ENCODE measurements around the gene SLC25A39. TPM values are rescaled to one million over a fixed set of nuclear protein-coding genes. Genes with fewer than 3 reads are reported as not detected.

SLC25A39 gene
- total and polyA plus RNA-seq, 2 of the 13 experiments (the other 11 are each of a cell fraction or from before 2014, with no cell fraction given) = 144 to 151 TPM

- peak; percentile 72; the same call in 1 of the 2 replicates for TF ChIP-seq ETS1 (CRISPR knock-in tag; IDR thresholded peaks at IDR 0.05)
- TF ChIP-seq TFDP1 (CRISPR knock-in tag; IDR thresholded peaks at IDR 0.05; ENCODE audit: borderline replicate concordance) = no peak
- TF ChIP-seq SIX1 (CRISPR knock-in tag; IDR thresholded peaks at IDR 0.05; ENCODE audit: borderline replicate concordance) = no peak
- TF ChIP-seq RXRB (CRISPR knock-in tag; IDR thresholded peaks at IDR 0.05; ENCODE audit: borderline replicate concordance) = peak; percentile 60; the same call in 1 of the 2 replicates
- TF ChIP-seq ZBTB39 (CRISPR knock-in tag; IDR thresholded peaks at IDR 0.05) = no peak
- no peak for TF ChIP-seq ZBTB38 (CRISPR knock-in tag; IDR thresholded peaks at IDR 0.05)
- TF ChIP-seq ESRRA (CRISPR knock-in tag; IDR thresholded peaks at IDR 0.05; ENCODE audit: low read depth) = no peak
- TF ChIP-seq DBP (CRISPR knock-in tag; IDR thresholded peaks at IDR 0.05; ENCODE audit: not compliant biosample characterization) = peak; percentile 35
- peak; percentile 83 for TF ChIP-seq ETV6 (CRISPR knock-in tag; conservative IDR thresholded peaks at IDR 0.05)
- TF ChIP-seq MBNL3 (CRISPR knock-in tag; conservative IDR thresholded peaks at IDR 0.05) = no peak
- TF ChIP-seq RFXANK (CRISPR knock-in tag; IDR thresholded peaks at IDR 0.05) = peak; percentile 75; the same call in 1 of the 2 replicates
- TF ChIP-seq DPF2 (CRISPR knock-in tag; IDR thresholded peaks at IDR 0.05; ENCODE audit: borderline replicate concordance, low read depth) = no peak
- TF ChIP-seq ZBTB20 (CRISPR knock-in tag; IDR thresholded peaks at IDR 0.05; ENCODE audit: borderline replicate concordance, low read depth) = peak; percentile 54; the same call in 1 of the 2 replicates
- no peak for TF ChIP-seq PTBP1 (IDR thresholded peaks at IDR 0.05; ENCODE audit: low read depth, low read length, poor library complexity, severe bottlenecking)
- peak; percentile 43; the same call in 1 of the 2 replicates for TF ChIP-seq ZNF576 (CRISPR knock-in tag; IDR thresholded peaks at IDR 0.05)
- TF ChIP-seq NR2F6 (IDR thresholded peaks at IDR 0.05) = no peak
- peak; percentile 36; the same call in 1 of the 2 replicates for TF ChIP-seq NR2F6 (CRISPR knock-in tag; IDR thresholded peaks at IDR 0.05)
- TF ChIP-seq GFI1 (CRISPR knock-in tag; IDR thresholded peaks at IDR 0.05; ENCODE audit: borderline replicate concordance) = peak; percentile 37; the same call in 1 of the 2 replicates
- peak; percentile 85; the same call in 1 of the 2 replicates for TF ChIP-seq HES4 (CRISPR knock-in tag; IDR thresholded peaks at IDR 0.05; ENCODE audit: borderline replicate concordance)
- no peak for TF ChIP-seq ZNF230 (CRISPR knock-in tag; IDR thresholded peaks at IDR 0.05)
- TF ChIP-seq SYNCRIP (IDR thresholded peaks at IDR 0.05; ENCODE audit: insufficient read depth, low read depth, low read length) = no peak
- TF ChIP-seq ZNF354B (CRISPR knock-in tag; IDR thresholded peaks at IDR 0.05) = no peak
- TF ChIP-seq ZSCAN21 (CRISPR knock-in tag; IDR thresholded peaks at IDR 0.05; ENCODE audit: borderline replicate concordance) = peak; percentile 74; the same call in 1 of the 2 replicates
Measured at GRCh38 chr17:44308320-44308818, 16.3 kb downstream of the SLC25A39 start, which contains the start of gene RUNDC3A (continued).
